Naive thymus-derived CD4-positive, alpha-beta T cell (primary cell): ENCODE data around the gene TDRD7. TPM values are rescaled to one million over a fixed set of nuclear protein-coding genes. Genes with fewer than 3 reads are reported as not detected.

Source experiments
- ATAC-seq: fragments of 150-1000 bp; cut with Tn5 transposase; 2 replicates; pipeline ENCODE4 v1.10.0; 2021; ENCODE audit warnings: mild to moderate bottlenecking, moderate library complexity
- CTCF ChIA-PET: fragments of 350-600 bp; sonication (Branson Sonifier 250); formaldehyde crosslinking; loops from one replicate; lab custom pipeline; 2021; ENCODE audit warnings: antibody characterized with exemption; lab: Charles Lee
- POLR2A ChIA-PET: fragments of 350-600 bp; sonication (Branson Sonifier 250); formaldehyde crosslinking; loops from one replicate; lab custom pipeline; 2021; ENCODE audit warnings: antibody characterized with exemption, inconsistent platforms; lab: Charles Lee
- DNase-seq, 9 donors: peaks; one replicate each; pipeline versions ENCODE4 v3.0.0 to v3.0.0-alpha.2; 2020 to 2022; ENCODE audit warnings: mixed read lengths in 1 of 9
- H3K27ac ChIP-seq: one replicate; pipeline ENCODE4 v1.7.0; 2013; ENCODE audit warnings: mild to moderate bottlenecking, low read depth, low read length, moderate library complexity
- H3K27me3 ChIP-seq, 2 donors: one replicate each; pipeline ENCODE4 v1.7.0; 2013; ENCODE audit warnings: low read length in 2 of 2, mild to moderate bottlenecking in 2 of 2, moderate library complexity in 2 of 2; ENCODE audit not compliant: control insufficient read depth in 2 of 2, insufficient read depth in 2 of 2
- H3K36me3 ChIP-seq, 3 experiments: 1 replicate in 2 of 3; 2 replicates in 1 of 3; pipeline ENCODE4 v1.7.0; 2013; ENCODE audit warnings: low read length in 3 of 3, mild to moderate bottlenecking in 3 of 3, moderate library complexity in 1 of 3; ENCODE audit not compliant: insufficient read depth in 3 of 3, control insufficient read depth in 2 of 3
- H3K4me1 ChIP-seq, 2 donors: one replicate each; pipeline ENCODE4 v1.7.0; 2013; ENCODE audit warnings: low read length in 2 of 2, mild to moderate bottlenecking in 2 of 2, moderate library complexity in 1 of 2; ENCODE audit not compliant: control insufficient read depth in 2 of 2, insufficient read depth in 2 of 2
- H3K4me3 ChIP-seq: 2 replicates; pipeline ENCODE4 v1.7.0; 2013; ENCODE audit warnings: mild to moderate bottlenecking, low read length
- H3K9me3 ChIP-seq, 3 experiments: 1 replicate in 2 of 3; 2 replicates in 1 of 3; pipeline ENCODE4 v1.7.0; 2013; ENCODE audit warnings: low read length in 3 of 3; ENCODE audit not compliant: control insufficient read depth in 2 of 3
- H3K27ac Mint-ChIP-seq, 9 donors: one replicate each; pipeline ENCODE4 v1.8.0; 2020 to 2022; ENCODE audit warnings: mixed read lengths in 9 of 9, mild to moderate bottlenecking in 8 of 9, moderate library complexity in 5 of 9, inconsistent platforms in 2 of 9
- H3K27me3 Mint-ChIP-seq, 5 donors: one replicate each; pipeline ENCODE4 v1.8.0; 2021 to 2022; ENCODE audit warnings: mixed read lengths in 5 of 5, mild to moderate bottlenecking in 1 of 5
- H3K36me3 Mint-ChIP-seq, 5 donors: one replicate each; pipeline ENCODE4 v1.8.0; 2020 to 2022; ENCODE audit warnings: mixed read lengths in 5 of 5, mild to moderate bottlenecking in 3 of 5, inconsistent platforms in 1 of 5
- H3K4me1 Mint-ChIP-seq, 7 donors: one replicate each; pipeline ENCODE4 v1.8.0; 2020 to 2022; ENCODE audit warnings: mixed read lengths in 7 of 7, mild to moderate bottlenecking in 3 of 7, inconsistent platforms in 1 of 7
- H3K4me3 Mint-ChIP-seq, 10 donors: one replicate each; pipeline ENCODE4 v1.8.0; 2020 to 2022; ENCODE audit warnings: mild to moderate bottlenecking in 10 of 10, mixed read lengths in 10 of 10, moderate library complexity in 6 of 10, inconsistent platforms in 2 of 10
- H3K9me3 Mint-ChIP-seq, 11 donors: one replicate each; pipeline ENCODE4 v1.8.0; 2020 to 2022; ENCODE audit warnings: mixed read lengths in 11 of 11, mild to moderate bottlenecking in 4 of 11, inconsistent platforms in 1 of 11, moderate library complexity in 1 of 11
- intact Hi-C, 2 donors: fragments of 100-400 bp; cut with micrococcal nuclease; formaldehyde crosslinking; loops; one replicate each; pipeline ENCODE4 v1.15.1; 2023
- microRNA-seq: library from miRNA; unstranded; fragments of <30 nt; microRNA quantifications from one replicate; pipeline ENCODE4 v1.2.0, GENCODE V29; 2022; ENCODE audit warnings: borderline microRNAs expressed
- polyA plus RNA-seq, 2 donors: library from polyadenylated mRNA; unstranded; fragments of 300-500 nt; fragmentation: Illumina TruSeq; gene quantifications; one replicate each; pipeline ENCODE4 v1.2.3, GENCODE V29; 2021
- total RNA-seq, 6 experiments: library from RNA in 5 of 6; stranded (reverse) in 5 of 6; gene quantifications; 1 replicate in 5 of 6; 2 replicates in 1 of 6; pipeline ENCODE4 v1.2.3 and lab custom pipeline; 2021 to 2026

Gene TDRD7
- total and polyA plus RNA-seq, 7 experiments from 2014 or later, result 2.2 to 15.0 (median 9.0) TPM

- POLR2A ChIA-PET, result no interaction called here
- Histone ChIP-seq H3K4me3 (no peak overlapping the region), H3K9me3 (no peaks in the 10 kb centered on the region), H3K27ac (no peak overlapping the region), H3K27me3 (no peaks in the 10 kb centered on the region), H3K4me1 (no peaks in the 10 kb centered on the region), H3K36me3 (no peaks in the 10 kb centered on the region)
- intact Hi-C loops, result no loop called here
- ATAC-seq (no peak), DNase-seq (no peak)
- H3K27me3 Mint-ChIP-seq, result peaks cover 0 to 17% (median 8%) of the 10 kb centered on the region in 5 donors
- no peaks in the 10 kb centered on the region for H3K36me3 Mint-ChIP-seq
- H3K4me1 Mint-ChIP-seq, result no peaks in the 10 kb centered on the region
- H3K9me3 Mint-ChIP-seq, result peaks cover 0 to 5% (median 0%) of the 10 kb centered on the region in 11 donors
- no peak overlapping the region for H3K4me3 Mint-ChIP-seq
- CTCF ChIA-PET, result no interaction called here
- no peak overlapping the region for H3K27ac Mint-ChIP-seq
These were observed 131.7 kb downstream of the TDRD7 start for GRCh38 chr9:97543561-97543960.

DNA sequence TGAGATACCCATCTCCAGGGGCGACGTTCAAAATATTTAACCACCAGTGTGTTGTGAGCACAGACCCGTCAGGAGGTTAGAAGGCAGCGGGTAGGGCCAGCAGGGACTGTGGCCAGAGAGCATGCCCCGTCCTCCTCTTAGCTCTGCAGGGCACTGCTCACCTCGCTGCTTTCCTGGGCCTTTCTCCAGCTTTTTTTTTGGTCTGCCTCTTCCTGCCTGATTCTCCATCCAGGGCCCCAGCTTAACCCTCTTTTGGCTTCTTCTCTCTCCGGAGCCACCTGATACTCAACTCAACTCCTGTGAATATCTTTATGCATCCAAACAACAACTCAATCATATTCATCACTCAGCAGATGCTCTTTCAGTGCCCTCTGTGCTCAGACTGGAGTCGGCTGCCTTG lies 133.6 kb downstream of the TDRD7 start:
- Histone ChIP-seq H3K9me3 (no peaks in the 10 kb centered on the region), H3K36me3 (no peaks in the 10 kb centered on the region), H3K27ac (no peak overlapping the region), H3K27me3 (no peaks in the 10 kb centered on the region), H3K4me3 (no peak overlapping the region), H3K4me1 (no peaks in the 10 kb centered on the region)
- Mint-ChIP-seq H3K4me3 (no peak overlapping the region), H3K9me3 (peaks cover 0 to 5% (median 0%) of the 10 kb centered on the region in 11 donors), H3K27ac (peak overlapping the region in 1 of 9 donors; percentile 6), H3K27me3 (peaks cover 4 to 17% (median 8%) of the 10 kb centered on the region in 5 donors), H3K4me1 (no peaks in the 10 kb centered on the region), H3K36me3 (no peaks in the 10 kb centered on the region)
- intact Hi-C loops, result no loop called here
- POLR2A ChIA-PET, result no interaction called here
- ATAC-seq (no peak), DNase-seq (no peak)
- CTCF ChIA-PET, result no interaction called here

Small RNA genes lying within 50 kb of the gene (microRNA-seq; reads per million reads assigned to microRNA genes)
- not detected for gene MIR1302-8

Other genes with a start within 250 kb of the TDRD7 start
- gene CCDC180, start 104.4 kb upstream of the TDRD7 start, total RNA-seq, result 10 to 100 TPM in 4 of 5 experiments, 1 to 10 TPM in 1; 4.7 to 18.1 (median 15.1) TPM
- 1 to 10 TPM in 1 of 2 donors, under 1 TPM in 1; 0.76 to 1.1 TPM for gene CCDC180, start 104.4 kb upstream of the TDRD7 start, polyA plus RNA-seq
- gene TMOD1, start 89.6 kb downstream of the TDRD7 start, total RNA-seq, result 1 to 10 TPM in 4 of 5 experiments, under 1 TPM in 1; 0.68 to 1.4 (median 1.1) TPM
- 1 to 10 TPM in 1 of 2 donors, under 1 TPM in 1; 0.76 to 1.7 TPM for gene TMOD1, start 89.6 kb downstream of the TDRD7 start, polyA plus RNA-seq
- 10 to 100 TPM; 15.2 to 23.3 (median 18.6) TPM for gene TSTD2, start 221.3 kb downstream of the TDRD7 start, total RNA-seq
- 10 to 100 TPM in 1 of 2 donors, 1 to 10 TPM in 1; 9.8 to 12.2 TPM for gene TSTD2, start 221.3 kb downstream of the TDRD7 start, polyA plus RNA-seq
- 10 to 100 TPM; 33.8 to 42.2 (median 40.6) TPM for gene NCBP1, start 221.7 kb downstream of the TDRD7 start, total RNA-seq
- 10 to 100 TPM; 15.9 to 19.7 TPM for gene NCBP1, start 221.7 kb downstream of the TDRD7 start, polyA plus RNA-seq